ENCODE measurements around the gene KIF26B.

GRCh38 chr1:245428681-245429080 lies 273.9 kb downstream of the KIF26B start:
- TF ChIP-seq, protein P1, sequence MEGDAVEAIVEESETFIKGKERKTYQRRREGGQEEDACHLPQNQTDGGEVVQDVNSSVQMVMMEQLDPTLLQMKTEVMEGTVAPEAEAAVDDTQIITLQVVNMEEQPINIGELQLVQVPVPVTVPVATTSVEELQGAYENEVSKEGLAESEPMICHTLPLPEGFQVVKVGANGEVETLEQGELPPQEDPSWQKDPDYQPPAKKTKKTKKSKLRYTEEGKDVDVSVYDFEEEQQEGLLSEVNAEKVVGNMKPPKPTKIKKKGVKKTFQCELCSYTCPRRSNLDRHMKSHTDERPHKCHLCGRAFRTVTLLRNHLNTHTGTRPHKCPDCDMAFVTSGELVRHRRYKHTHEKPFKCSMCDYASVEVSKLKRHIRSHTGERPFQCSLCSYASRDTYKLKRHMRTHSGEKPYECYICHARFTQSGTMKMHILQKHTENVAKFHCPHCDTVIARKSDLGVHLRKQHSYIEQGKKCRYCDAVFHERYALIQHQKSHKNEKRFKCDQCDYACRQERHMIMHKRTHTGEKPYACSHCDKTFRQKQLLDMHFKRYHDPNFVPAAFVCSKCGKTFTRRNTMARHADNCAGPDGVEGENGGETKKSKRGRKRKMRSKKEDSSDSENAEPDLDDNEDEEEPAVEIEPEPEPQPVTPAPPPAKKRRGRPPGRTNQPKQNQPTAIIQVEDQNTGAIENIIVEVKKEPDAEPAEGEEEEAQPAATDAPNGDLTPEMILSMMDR (IDR thresholded peaks at IDR 0.05) = no peak
- TF ChIP-seq POLR2A (IDR thresholded peaks at IDR 0.05) = no peak

All from body of pancreas (tissue), 4 donors.